Breast epithelium (tissue), 4 donors: ENCODE data around the gene G6PC1. TPM values are rescaled to one million over a fixed set of nuclear protein-coding genes. Genes with fewer than 3 reads are reported as not detected.
"Not testable (repeated sequence)": the region's sequence is repeated elsewhere in the genome, so short reads cannot be mapped to it uniquely, and the experiment has no call there.

ENCODE experiments used
- DNase-seq, 2 donors: peaks; one replicate each; pipeline ENCODE4 v3.0.0-alpha.2; 2019; ENCODE audit warnings: low spot score in 2 of 2
- H3K27ac ChIP-seq, 2 donors: fragments of 200-600 bp; sonication (generic) in 1 of 2; one replicate each; pipeline ENCODE4 v1.5.1; 2016 to 2019; ENCODE audit warnings: mild to moderate bottlenecking in 1 of 2
- H3K27me3 ChIP-seq, 2 donors: fragments of 200-600 bp; sonication (generic) in 1 of 2; one replicate each; pipeline versions ENCODE4 v1.5.1 to v1.6.0; 2017 to 2019; ENCODE audit warnings: control low read depth in 1 of 2, mild to moderate bottlenecking in 1 of 2
- H3K36me3 ChIP-seq: fragments of 200-600 bp; one replicate; pipeline ENCODE4 v1.5.1; 2019
- H3K4me1 ChIP-seq, 2 donors: fragments of 200-600 bp; sonication (generic); one replicate each; pipeline ENCODE4 v1.5.1; 2016 to 2019; ENCODE audit warnings: control low read depth in 1 of 2
- H3K4me3 ChIP-seq, 3 donors: fragments of 200-600 bp; sonication (generic); 1 replicate in 2 of 3; 2 replicates in 1 of 3; pipeline ENCODE4 v1.5.1; 2016 to 2019; ENCODE audit warnings: mild to moderate bottlenecking in 3 of 3, moderate library complexity in 2 of 3
- H3K9me3 ChIP-seq, 2 donors: fragments of 200-600 bp; sonication (generic) in 1 of 2; one replicate each; pipeline ENCODE4 v1.5.1; 2016 to 2019; ENCODE audit warnings: control low read depth in 1 of 2
- POLR2A ChIP-seq: fragments of 450-650 bp; IDR thresholded peaks from one replicate; pipeline ENCODE4 v1.6.1; 2016; ENCODE audit warnings: antibody characterized with exemption, mild to moderate bottlenecking, moderate library complexity
- POLR2AphosphoS5 ChIP-seq, 3 donors: sonication (generic); formaldehyde crosslinking; IDR thresholded peaks; one replicate each; pipeline ENCODE4 v1.6.1; 2017; ENCODE audit warnings: antibody characterized with exemption in 3 of 3
- intact Hi-C: fragments of 100-400 bp; cut with DNase I; formaldehyde crosslinking; loops from one replicate; pipeline ENCODE4 v1.15.1; 2023; ENCODE audit warnings: low total_unique reads
- total RNA-seq, 3 donors: library from RNA; depleted of rRNA; stranded (reverse); fragments of >200 nt; gene quantifications; one replicate each; pipeline ENCODE4 v1.1.0, GENCODE V29; 2016
- TF ChIP-seq, protein P1 (sequence below), 3 donors: fragments of 450-650 bp; IDR thresholded peaks; one replicate each; pipeline ENCODE4 v1.5.1; 2016 to 2017; ENCODE audit warnings: antibody characterized with exemption in 3 of 3, mild to moderate bottlenecking in 3 of 3, moderate library complexity in 3 of 3

The G6PC1 gene
- total RNA-seq, 3 donors from 2014 or later, result not detected

DNA sequence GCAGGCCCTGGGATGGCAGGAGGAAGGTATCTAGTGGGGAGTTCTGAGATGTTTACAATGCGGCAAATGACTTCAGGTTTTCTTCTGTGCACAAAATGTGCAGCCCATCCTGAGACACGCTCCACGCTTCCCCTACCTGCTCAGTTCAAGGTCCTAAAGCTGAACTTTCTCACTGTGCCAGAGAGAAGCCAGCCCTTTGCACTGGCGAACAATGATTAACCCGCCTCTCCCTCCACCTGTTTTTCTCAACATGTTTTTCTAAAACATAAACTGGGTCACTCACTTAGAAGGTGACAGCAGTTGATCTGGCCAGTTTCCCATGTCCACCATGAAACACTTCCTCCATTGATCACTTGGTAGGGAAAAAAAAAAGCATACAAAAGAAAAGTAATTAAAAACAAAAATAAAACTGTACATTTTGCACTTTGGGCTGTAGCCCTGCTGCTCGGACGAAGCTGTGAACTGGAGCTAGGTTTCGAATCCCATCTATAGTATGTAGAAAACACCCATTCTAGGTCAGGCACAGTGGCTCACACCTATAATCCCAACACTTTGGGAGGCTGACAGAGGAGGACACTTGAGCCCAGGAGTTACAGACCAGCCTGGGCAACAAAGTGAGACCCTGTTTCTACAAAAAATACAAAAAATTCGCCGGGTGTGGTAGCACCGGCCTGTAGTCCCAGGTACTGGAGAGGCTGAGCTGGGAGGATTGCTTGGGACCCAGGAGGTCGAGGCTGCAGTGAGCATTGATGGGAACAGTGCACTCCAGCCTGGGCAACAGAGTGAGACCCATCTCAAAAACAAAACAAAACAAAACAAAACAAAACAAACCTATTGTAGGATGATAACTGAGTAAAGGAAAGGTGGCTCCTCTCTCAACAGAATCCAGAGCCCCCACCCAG is 6.1 kb upstream of the G6PC1 start:
- intact Hi-C loops, result no loop called here
- Histone ChIP-seq H3K4me3 (no peak overlapping the region), H3K36me3 (no peaks in the 10 kb centered on the region), H3K27me3 (no peaks in the 10 kb centered on the region), H3K27ac (no peak overlapping the region), H3K4me1 (no peaks in the 10 kb centered on the region), H3K9me3 (no peaks in the 10 kb centered on the region)
- TF ChIP-seq, protein P1, sequence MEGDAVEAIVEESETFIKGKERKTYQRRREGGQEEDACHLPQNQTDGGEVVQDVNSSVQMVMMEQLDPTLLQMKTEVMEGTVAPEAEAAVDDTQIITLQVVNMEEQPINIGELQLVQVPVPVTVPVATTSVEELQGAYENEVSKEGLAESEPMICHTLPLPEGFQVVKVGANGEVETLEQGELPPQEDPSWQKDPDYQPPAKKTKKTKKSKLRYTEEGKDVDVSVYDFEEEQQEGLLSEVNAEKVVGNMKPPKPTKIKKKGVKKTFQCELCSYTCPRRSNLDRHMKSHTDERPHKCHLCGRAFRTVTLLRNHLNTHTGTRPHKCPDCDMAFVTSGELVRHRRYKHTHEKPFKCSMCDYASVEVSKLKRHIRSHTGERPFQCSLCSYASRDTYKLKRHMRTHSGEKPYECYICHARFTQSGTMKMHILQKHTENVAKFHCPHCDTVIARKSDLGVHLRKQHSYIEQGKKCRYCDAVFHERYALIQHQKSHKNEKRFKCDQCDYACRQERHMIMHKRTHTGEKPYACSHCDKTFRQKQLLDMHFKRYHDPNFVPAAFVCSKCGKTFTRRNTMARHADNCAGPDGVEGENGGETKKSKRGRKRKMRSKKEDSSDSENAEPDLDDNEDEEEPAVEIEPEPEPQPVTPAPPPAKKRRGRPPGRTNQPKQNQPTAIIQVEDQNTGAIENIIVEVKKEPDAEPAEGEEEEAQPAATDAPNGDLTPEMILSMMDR (IDR thresholded peaks at IDR 0.05), result no peak
- TF ChIP-seq POLR2A, result no peak
- no peak for TF ChIP-seq POLR2AphosphoS5 (IDR thresholded peaks at IDR 0.05)
- DNase-seq, result no peak

DNA sequence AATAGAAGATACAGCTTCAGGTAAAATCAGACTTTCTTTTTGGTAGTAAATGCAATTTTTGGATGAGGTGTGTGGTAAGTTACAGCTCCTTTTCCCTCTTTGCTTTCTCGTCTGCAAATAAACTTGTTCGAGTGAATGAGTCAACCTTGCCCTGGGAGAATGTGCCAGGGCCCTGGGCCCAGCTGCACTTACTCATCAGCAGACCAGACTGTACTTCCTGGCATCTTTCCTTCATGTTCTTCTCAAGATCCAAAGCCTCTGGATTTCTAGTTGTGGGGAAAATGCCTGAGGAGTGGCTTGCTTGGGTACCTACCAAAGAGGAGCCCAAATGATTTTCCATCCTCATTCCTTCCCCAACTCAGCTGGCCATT is 5.4 kb upstream of the G6PC1 start:
- no peak for DNase-seq
- intact Hi-C loops, result no loop called here
- no peak overlapping the region for H3K27ac ChIP-seq
- TF ChIP-seq POLR2AphosphoS5 (IDR thresholded peaks at IDR 0.05) (no peak), POLR2A (no peak)
- TF ChIP-seq, protein P1 (IDR thresholded peaks at IDR 0.05), result no peak
- H3K9me3 ChIP-seq, result no peaks in the 10 kb centered on the region
- H3K4me1 ChIP-seq, result no peaks in the 10 kb centered on the region
- H3K36me3 ChIP-seq, result no peaks in the 10 kb centered on the region
- no peak overlapping the region for H3K4me3 ChIP-seq
- no peaks in the 10 kb centered on the region for H3K27me3 ChIP-seq

DNA sequence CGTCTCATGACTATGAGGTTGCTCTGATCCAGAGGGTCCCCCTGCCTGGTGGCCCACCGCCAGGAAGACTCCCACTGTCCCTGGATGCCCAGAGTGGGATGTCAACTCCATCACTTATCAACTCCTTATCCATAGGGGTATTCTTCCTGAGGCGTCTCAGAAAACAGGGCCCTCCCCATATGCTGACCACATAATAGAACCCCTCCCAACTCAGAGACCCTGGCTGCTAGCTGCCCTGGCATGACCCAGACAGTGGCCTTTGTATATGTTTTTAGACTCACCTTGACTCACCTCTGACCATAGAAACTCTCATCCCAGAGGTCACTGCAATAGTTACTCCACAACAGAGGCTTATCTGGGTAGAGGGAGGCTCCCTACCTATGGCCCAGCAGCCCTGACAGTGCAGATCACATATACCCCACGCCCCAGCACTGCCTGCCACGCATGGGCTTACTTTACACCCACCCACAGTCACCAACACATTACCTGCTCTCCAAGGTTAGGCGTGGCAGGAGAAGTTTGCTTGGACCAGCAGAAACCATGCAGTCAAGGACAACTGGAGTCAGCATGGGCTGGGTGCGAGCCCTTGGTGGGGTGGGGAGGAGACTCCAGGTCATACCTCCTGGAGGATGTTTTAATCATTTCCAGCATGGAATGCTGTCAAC is 2.3 kb upstream of the G6PC1 start:
- intact Hi-C loops, result no loop called here
- no peak for DNase-seq
- no peak for TF ChIP-seq POLR2AphosphoS5 (IDR thresholded peaks at IDR 0.05)
- TF ChIP-seq, protein P1 (IDR thresholded peaks at IDR 0.05), result no peak
- no peak for TF ChIP-seq POLR2A

DNA sequence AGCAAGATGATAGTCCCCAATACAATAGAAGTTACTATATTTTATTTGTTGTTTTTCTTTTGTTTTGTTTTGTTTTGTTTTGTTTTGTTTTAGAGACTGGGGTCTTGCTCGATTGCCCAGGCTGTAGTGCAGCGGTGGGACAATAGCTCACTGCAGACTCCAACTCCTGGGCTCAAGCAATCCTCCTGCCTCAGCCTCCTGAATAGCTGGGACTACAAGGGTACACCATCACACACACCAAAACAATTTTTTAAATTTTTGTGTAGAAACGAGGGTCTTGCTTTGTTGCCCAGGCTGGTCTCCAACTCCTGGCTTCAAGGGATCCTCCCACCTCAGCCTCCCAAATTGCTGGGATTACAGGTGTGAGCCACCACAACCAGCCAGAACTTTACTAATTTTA is 618 bp upstream of the G6PC1 start:
- intact Hi-C loops, H3K4me1 ChIP-seq, H3K27ac ChIP-seq, H3K36me3 ChIP-seq, H3K9me3 ChIP-seq, DNase-seq, H3K27me3 ChIP-seq, H3K4me3 ChIP-seq: not testable (repeated sequence)

More for the DNA sequence above, 2.3 kb upstream of the G6PC1 start:
- H3K27ac ChIP-seq, result no peak overlapping the region
- peaks cover 0 to 6% of the 10 kb centered on the region in 2 donors for H3K27me3 ChIP-seq
- no peaks in the 10 kb centered on the region for H3K9me3 ChIP-seq
- H3K36me3 ChIP-seq, result no peaks in the 10 kb centered on the region
- no peaks in the 10 kb centered on the region for H3K4me1 ChIP-seq
- no peak overlapping the region for H3K4me3 ChIP-seq

DNA sequence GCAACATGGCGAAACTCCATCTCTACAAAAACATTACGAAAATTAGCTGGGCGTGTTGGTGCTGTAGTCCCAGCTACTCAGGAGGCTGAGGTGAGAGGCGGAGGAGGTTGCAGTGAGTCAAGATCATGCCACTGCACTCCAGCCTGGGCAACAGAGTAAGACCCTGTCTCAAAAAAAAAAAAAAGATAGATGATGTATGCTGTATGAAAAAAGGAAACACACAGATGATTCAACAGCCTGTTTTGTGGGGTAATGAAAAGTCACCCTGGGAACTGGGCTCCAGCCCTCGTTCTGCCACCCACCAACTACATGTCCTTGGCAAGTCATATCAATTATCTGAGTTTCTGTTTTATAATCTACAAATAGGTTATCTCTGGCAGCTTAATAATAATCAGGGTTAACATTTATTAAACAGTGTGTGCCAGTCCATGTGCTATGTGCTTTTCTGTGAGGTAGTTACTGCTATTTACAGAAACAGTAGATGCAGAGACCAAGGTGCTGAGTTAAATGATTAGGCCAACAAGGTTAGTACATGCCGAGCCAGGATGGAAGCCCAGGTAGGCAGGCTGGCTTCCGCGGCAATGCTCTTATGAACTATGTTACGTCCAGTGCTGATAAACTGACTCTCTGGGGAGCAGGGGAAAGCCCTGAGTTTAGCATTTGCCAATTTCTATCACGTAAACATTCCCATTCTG is 1.1 kb downstream of the G6PC1 start:
- H3K4me3 ChIP-seq, result no peak overlapping the region
- DNase-seq, result no peak
- H3K27me3 ChIP-seq, result peaks cover 0 to 6% of the 10 kb centered on the region in 2 donors
- H3K9me3 ChIP-seq, result no peaks in the 10 kb centered on the region
- H3K4me1 ChIP-seq, result no peaks in the 10 kb centered on the region
- H3K27ac ChIP-seq, result no peak overlapping the region
- intact Hi-C loops, result no loop called here
- no peaks in the 10 kb centered on the region for H3K36me3 ChIP-seq
- no peak for TF ChIP-seq POLR2AphosphoS5 (IDR thresholded peaks at IDR 0.05)
- TF ChIP-seq POLR2A, result no peak
- TF ChIP-seq, protein P1 (IDR thresholded peaks at IDR 0.05), result no peak
